ENCODE measurements around the gene GREM2.

DNA sequence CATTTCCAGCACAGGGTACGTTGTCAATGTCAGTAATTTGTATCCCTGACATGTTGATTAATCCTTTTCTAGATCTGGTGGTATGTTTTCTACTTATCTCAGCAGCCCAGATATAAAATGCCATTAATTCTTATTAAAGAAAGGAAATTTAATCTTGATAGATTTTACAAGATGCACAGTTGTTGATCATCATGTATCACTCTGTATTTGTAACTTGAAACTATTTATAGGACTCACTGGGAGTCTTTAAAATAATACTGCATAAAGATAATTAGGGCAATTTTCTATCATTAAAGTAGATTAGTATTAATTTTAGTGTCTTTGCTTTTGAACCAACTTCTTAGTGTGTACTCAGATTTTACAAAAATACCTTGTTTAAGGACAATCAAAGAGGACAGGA is 84.9 kb downstream of the GREM2 start:
- TF ChIP-seq, protein P1, sequence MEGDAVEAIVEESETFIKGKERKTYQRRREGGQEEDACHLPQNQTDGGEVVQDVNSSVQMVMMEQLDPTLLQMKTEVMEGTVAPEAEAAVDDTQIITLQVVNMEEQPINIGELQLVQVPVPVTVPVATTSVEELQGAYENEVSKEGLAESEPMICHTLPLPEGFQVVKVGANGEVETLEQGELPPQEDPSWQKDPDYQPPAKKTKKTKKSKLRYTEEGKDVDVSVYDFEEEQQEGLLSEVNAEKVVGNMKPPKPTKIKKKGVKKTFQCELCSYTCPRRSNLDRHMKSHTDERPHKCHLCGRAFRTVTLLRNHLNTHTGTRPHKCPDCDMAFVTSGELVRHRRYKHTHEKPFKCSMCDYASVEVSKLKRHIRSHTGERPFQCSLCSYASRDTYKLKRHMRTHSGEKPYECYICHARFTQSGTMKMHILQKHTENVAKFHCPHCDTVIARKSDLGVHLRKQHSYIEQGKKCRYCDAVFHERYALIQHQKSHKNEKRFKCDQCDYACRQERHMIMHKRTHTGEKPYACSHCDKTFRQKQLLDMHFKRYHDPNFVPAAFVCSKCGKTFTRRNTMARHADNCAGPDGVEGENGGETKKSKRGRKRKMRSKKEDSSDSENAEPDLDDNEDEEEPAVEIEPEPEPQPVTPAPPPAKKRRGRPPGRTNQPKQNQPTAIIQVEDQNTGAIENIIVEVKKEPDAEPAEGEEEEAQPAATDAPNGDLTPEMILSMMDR (IDR thresholded peaks at IDR 0.05): no peak
- TF ChIP-seq MYC (IDR thresholded peaks at IDR 0.05; ENCODE audit: borderline replicate concordance, low read length): no peak
- TF ChIP-seq, protein P2, sequence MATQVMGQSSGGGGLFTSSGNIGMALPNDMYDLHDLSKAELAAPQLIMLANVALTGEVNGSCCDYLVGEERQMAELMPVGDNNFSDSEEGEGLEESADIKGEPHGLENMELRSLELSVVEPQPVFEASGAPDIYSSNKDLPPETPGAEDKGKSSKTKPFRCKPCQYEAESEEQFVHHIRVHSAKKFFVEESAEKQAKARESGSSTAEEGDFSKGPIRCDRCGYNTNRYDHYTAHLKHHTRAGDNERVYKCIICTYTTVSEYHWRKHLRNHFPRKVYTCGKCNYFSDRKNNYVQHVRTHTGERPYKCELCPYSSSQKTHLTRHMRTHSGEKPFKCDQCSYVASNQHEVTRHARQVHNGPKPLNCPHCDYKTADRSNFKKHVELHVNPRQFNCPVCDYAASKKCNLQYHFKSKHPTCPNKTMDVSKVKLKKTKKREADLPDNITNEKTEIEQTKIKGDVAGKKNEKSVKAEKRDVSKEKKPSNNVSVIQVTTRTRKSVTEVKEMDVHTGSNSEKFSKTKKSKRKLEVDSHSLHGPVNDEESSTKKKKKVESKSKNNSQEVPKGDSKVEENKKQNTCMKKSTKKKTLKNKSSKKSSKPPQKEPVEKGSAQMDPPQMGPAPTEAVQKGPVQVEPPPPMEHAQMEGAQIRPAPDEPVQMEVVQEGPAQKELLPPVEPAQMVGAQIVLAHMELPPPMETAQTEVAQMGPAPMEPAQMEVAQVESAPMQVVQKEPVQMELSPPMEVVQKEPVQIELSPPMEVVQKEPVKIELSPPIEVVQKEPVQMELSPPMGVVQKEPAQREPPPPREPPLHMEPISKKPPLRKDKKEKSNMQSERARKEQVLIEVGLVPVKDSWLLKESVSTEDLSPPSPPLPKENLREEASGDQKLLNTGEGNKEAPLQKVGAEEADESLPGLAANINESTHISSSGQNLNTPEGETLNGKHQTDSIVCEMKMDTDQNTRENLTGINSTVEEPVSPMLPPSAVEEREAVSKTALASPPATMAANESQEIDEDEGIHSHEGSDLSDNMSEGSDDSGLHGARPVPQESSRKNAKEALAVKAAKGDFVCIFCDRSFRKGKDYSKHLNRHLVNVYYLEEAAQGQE (IDR thresholded peaks at IDR 0.05): no peak
- no peak for TF ChIP-seq RAD21 (conservative IDR thresholded peaks at IDR 0.05 in 1 of 2, IDR thresholded peaks at IDR 0.05 in 1 of 2)
- no peak for TF ChIP-seq POLR2A (IDR thresholded peaks at IDR 0.05; ENCODE audit: low read length)

Measured in A549 (cell line).